ENCODE results near the gene BRINP2.

BRINP2 gene

DNA sequence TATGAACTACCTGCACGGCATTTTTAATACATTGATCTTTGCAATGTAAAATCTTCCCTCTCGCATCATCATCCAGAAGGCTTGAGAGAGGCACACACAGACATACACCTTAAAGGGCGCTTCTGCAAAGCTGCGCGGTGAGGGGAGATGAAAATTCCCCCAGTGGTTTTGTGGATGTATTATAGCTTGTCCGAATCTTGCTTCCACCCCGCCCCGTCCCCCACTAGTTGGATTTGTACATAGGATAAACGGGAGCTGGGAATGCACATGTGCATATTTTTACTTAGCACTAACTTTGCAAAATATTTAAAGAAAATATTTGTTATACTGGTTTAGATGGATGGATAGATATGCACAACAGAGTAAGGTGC, 5.7 kb upstream of the BRINP2 start:
- H3K4me2 ChIP-seq (ENCODE audit: low read length, poor library complexity, severe bottlenecking): no peak overlapping the region
- no peak overlapping the region for H2BK120ac ChIP-seq (ENCODE audit: low read depth, low read length)
- H4K8ac ChIP-seq (ENCODE audit: low read length): no peak overlapping the region
- no peak overlapping the region for H2AK5ac ChIP-seq (ENCODE audit: low read length, severe bottlenecking)
- no peak overlapping the region for H3K4ac ChIP-seq (ENCODE audit: low read depth in 1 of 2, low read length in 2 of 2)
- no peak overlapping the region for H3K27ac ChIP-seq (ENCODE audit: low read length, poor library complexity, severe bottlenecking)
- H3K23ac ChIP-seq (ENCODE audit: low read length in 2 of 2): no peak overlapping the region
- H3K4me3 ChIP-seq (ENCODE audit: insufficient read depth in 1 of 2, low read depth in 1 of 2, low read length in 2 of 2): peak overlapping the region in 1 of 2 experiments; percentile 71
- H2BK12ac ChIP-seq (ENCODE audit: low read length in 2 of 2): no peak overlapping the region
- H3K14ac ChIP-seq (ENCODE audit: low read length in 2 of 2): no peak overlapping the region
- H2BK15ac ChIP-seq (ENCODE audit: low read depth, poor library complexity, severe bottlenecking): no peak overlapping the region
- no peak overlapping the region for H2AFZ ChIP-seq (ENCODE audit: low read depth, low read length)
- peaks cover 66 to 99% of the 10 kb centered on the region in 2 experiments for H3K27me3 ChIP-seq (ENCODE audit: control insufficient read depth in 1 of 2, insufficient read depth in 1 of 2, low read length in 2 of 2)
- H3K79me1 ChIP-seq (replicated peaks; ENCODE audit: low read length, poor library complexity, severe bottlenecking): no peaks in the 10 kb centered on the region
- no peak for DNase-seq
- no peak overlapping the region for H2BK5ac ChIP-seq (ENCODE audit: low read depth, low read length, poor library complexity, severe bottlenecking)
- H4K91ac ChIP-seq (ENCODE audit: low read length): no peak overlapping the region
- no peak overlapping the region for H3K9ac ChIP-seq (ENCODE audit: low read length)
- no peak overlapping the region for H3K18ac ChIP-seq (ENCODE audit: low read depth in 1 of 2, low read length in 2 of 2)
- H3K4me1 ChIP-seq (ENCODE audit: control insufficient read depth, insufficient read depth, low read depth, low read length): peaks cover 6% of the 10 kb centered on the region
- no peaks in the 10 kb centered on the region for H3K9me3 ChIP-seq (ENCODE audit: control insufficient read depth, low read length)
- H3K36me3 ChIP-seq (ENCODE audit: control insufficient read depth in 1 of 2, insufficient read depth in 2 of 2, low read depth in 1 of 2, low read length in 2 of 2): no peaks in the 10 kb centered on the region
- WGBS: 0% methylated on average over 2 of the region's 9 CpGs

DNA sequence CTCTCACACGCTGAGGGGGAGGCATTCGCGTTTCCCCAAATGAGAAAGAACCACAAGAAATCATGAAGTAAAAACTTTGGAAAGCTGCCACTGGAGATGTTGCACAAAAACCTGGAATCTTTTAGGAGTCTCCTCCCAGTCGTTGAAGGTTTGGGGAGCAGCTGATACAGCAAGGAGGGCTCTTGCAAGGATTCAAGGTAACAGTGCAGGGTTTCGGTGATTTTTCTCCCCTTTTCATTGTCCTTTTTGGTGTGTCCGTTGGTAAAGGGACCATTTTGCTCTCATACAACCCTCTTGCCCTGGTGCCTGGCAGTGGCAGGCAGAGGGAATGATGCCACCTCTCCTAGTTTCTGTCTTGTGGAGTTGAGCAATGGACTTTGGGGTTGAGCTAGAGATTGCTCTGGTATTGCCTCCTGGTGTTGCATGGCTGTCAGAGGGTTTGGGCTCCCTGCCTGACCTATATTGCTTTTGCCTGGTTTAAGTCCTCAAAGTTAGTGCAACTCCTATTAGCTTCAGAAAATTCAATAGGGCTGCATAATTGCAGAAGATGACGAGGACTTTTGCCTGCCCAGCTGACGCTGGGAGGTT, 872 bp downstream of the BRINP2 start:
- H3K14ac ChIP-seq (ENCODE audit: low read length in 2 of 2): no peak overlapping the region
- H3K27me3 ChIP-seq (ENCODE audit: control insufficient read depth in 1 of 2, insufficient read depth in 1 of 2, low read length in 2 of 2): peaks cover 67 to 77% of the 10 kb centered on the region in 2 experiments
- peaks cover 9% of the 10 kb centered on the region for H3K4me1 ChIP-seq (ENCODE audit: control insufficient read depth, insufficient read depth, low read depth, low read length)
- H2AFZ ChIP-seq (ENCODE audit: low read depth, low read length): no peak overlapping the region
- H2BK15ac ChIP-seq (ENCODE audit: low read depth, poor library complexity, severe bottlenecking): no peak overlapping the region
- H3K9me3 ChIP-seq (ENCODE audit: control insufficient read depth, low read length): no peaks in the 10 kb centered on the region
- H2BK12ac ChIP-seq (ENCODE audit: low read length in 2 of 2): no peak overlapping the region
- no peak overlapping the region for H2BK120ac ChIP-seq (ENCODE audit: low read depth, low read length)
- no peak for DNase-seq
- H3K9ac ChIP-seq (ENCODE audit: low read length): no peak overlapping the region
- WGBS: 26% methylated on average over 8 of the region's 8 CpGs
- H4K8ac ChIP-seq (ENCODE audit: low read length): no peak overlapping the region
- no peaks in the 10 kb centered on the region for H3K79me1 ChIP-seq (replicated peaks; ENCODE audit: low read length, poor library complexity, severe bottlenecking)
- no peaks in the 10 kb centered on the region for H3K36me3 ChIP-seq (ENCODE audit: control insufficient read depth in 1 of 2, insufficient read depth in 2 of 2, low read depth in 1 of 2, low read length in 2 of 2)
- no peak overlapping the region for H4K91ac ChIP-seq (ENCODE audit: low read length)
- peak overlapping the region; percentile 87 for H3K4me2 ChIP-seq (ENCODE audit: low read length, poor library complexity, severe bottlenecking)
- no peak overlapping the region for H3K27ac ChIP-seq (ENCODE audit: low read length, poor library complexity, severe bottlenecking)
- H3K18ac ChIP-seq (ENCODE audit: low read depth in 1 of 2, low read length in 2 of 2): no peak overlapping the region
- H3K4me3 ChIP-seq (ENCODE audit: insufficient read depth in 1 of 2, low read depth in 1 of 2, low read length in 2 of 2): peak overlapping the region in 1 of 2 experiments; percentile 79
- H2BK5ac ChIP-seq (ENCODE audit: low read depth, low read length, poor library complexity, severe bottlenecking): no peak overlapping the region
- no peak overlapping the region for H3K4ac ChIP-seq (ENCODE audit: low read depth in 1 of 2, low read length in 2 of 2)
- H3K23ac ChIP-seq (ENCODE audit: low read length in 2 of 2): peak overlapping the region in 1 of 2 experiments; percentile 86
- no peak overlapping the region for H2AK5ac ChIP-seq (ENCODE audit: low read length, severe bottlenecking)

DNA sequence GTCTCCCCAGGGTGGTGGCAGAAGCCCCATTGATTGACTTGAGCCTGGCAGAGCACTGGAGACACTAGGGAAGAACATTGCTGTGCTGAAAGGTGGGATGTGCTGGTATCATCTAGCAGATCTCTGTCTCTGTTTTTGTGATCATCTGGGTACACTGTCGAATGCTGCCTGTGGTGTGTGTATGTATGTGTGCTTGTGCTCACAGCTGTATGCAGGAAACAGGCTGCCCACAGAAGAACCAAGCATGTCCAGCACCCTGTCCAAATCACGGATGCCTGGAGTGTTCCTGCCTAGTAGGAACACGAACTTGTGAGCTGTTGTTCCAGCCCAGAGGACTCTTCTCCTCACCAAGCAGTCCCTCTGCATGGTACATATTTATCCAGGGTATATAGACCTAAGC, 1.5 kb downstream of the BRINP2 start:
- no peak overlapping the region for H2BK15ac ChIP-seq (ENCODE audit: low read depth, poor library complexity, severe bottlenecking)
- H2AK5ac ChIP-seq (ENCODE audit: low read length, severe bottlenecking): no peak overlapping the region
- no peak overlapping the region for H3K4ac ChIP-seq (ENCODE audit: low read depth in 1 of 2, low read length in 2 of 2)
- H4K91ac ChIP-seq (ENCODE audit: low read length): no peak overlapping the region
- no peak overlapping the region for H3K4me3 ChIP-seq (ENCODE audit: insufficient read depth in 1 of 2, low read depth in 1 of 2, low read length in 2 of 2)
- no peak overlapping the region for H2BK12ac ChIP-seq (ENCODE audit: low read length in 2 of 2)
- H3K79me1 ChIP-seq (replicated peaks; ENCODE audit: low read length, poor library complexity, severe bottlenecking): no peaks in the 10 kb centered on the region
- H3K18ac ChIP-seq (ENCODE audit: low read depth in 1 of 2, low read length in 2 of 2): no peak overlapping the region
- peaks cover 67 to 71% of the 10 kb centered on the region in 2 experiments for H3K27me3 ChIP-seq (ENCODE audit: control insufficient read depth in 1 of 2, insufficient read depth in 1 of 2, low read length in 2 of 2)
- peak overlapping the region in 1 of 2 experiments; percentile 78 for H3K14ac ChIP-seq (ENCODE audit: low read length in 2 of 2)
- WGBS: 66% methylated on average over 2 of the region's 3 CpGs
- H3K9me3 ChIP-seq (ENCODE audit: control insufficient read depth, low read length): no peaks in the 10 kb centered on the region
- no peak overlapping the region for H3K9ac ChIP-seq (ENCODE audit: low read length)
- no peak overlapping the region for H2AFZ ChIP-seq (ENCODE audit: low read depth, low read length)
- no peaks in the 10 kb centered on the region for H3K36me3 ChIP-seq (ENCODE audit: control insufficient read depth in 1 of 2, insufficient read depth in 2 of 2, low read depth in 1 of 2, low read length in 2 of 2)
- H3K4me1 ChIP-seq (ENCODE audit: control insufficient read depth, insufficient read depth, low read depth, low read length): peaks cover 9% of the 10 kb centered on the region
- H3K4me2 ChIP-seq (ENCODE audit: low read length, poor library complexity, severe bottlenecking): no peak overlapping the region
- no peak overlapping the region for H4K8ac ChIP-seq (ENCODE audit: low read length)
- no peak overlapping the region for H3K27ac ChIP-seq (ENCODE audit: low read length, poor library complexity, severe bottlenecking)
- H3K23ac ChIP-seq (ENCODE audit: low read length in 2 of 2): no peak overlapping the region
- DNase-seq: no peak
- no peak overlapping the region for H2BK5ac ChIP-seq (ENCODE audit: low read depth, low read length, poor library complexity, severe bottlenecking)
- H2BK120ac ChIP-seq (ENCODE audit: low read depth, low read length): no peak overlapping the region

DNA sequence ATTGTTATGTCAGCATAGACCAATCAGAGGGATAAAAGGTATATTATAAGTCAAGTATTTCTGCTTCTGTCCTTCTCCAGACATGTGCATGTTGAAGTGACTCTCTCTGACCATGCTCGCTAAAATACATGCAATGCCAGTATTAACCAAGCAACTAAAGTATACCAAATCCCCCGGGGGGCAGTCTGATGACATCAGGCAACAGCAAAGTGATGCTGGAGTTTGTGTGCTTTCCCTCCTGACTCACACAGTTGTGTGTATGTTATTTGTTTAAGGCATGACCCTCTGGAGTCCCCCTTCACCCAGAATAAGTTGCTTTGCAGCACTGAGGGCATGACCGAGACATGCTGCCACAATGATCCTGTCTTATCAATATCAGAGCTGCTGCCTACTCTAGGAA, 2.1 kb downstream of the BRINP2 start:
- WGBS: 62% methylated on average over 3 of the region's 3 CpGs
- Histone ChIP-seq H3K27ac (ENCODE audit: low read length, poor library complexity, severe bottlenecking) (no peak overlapping the region), H3K9me3 (ENCODE audit: control insufficient read depth, low read length) (no peaks in the 10 kb centered on the region), H3K27me3 (ENCODE audit: control insufficient read depth in 1 of 2, insufficient read depth in 1 of 2, low read length in 2 of 2) (peaks cover 65 to 71% of the 10 kb centered on the region in 2 experiments), H2BK12ac (ENCODE audit: low read length in 2 of 2) (no peak overlapping the region), H3K23ac (ENCODE audit: low read length in 2 of 2) (no peak overlapping the region), H3K4me1 (ENCODE audit: control insufficient read depth, insufficient read depth, low read depth, low read length) (peaks cover 9% of the 10 kb centered on the region), H4K91ac (ENCODE audit: low read length) (no peak overlapping the region), H3K9ac (ENCODE audit: low read length) (no peak overlapping the region), H2AFZ (ENCODE audit: low read depth, low read length) (no peak overlapping the region), H3K36me3 (ENCODE audit: control insufficient read depth in 1 of 2, insufficient read depth in 2 of 2, low read depth in 1 of 2, low read length in 2 of 2) (no peaks in the 10 kb centered on the region), H3K4me2 (ENCODE audit: low read length, poor library complexity, severe bottlenecking) (no peak overlapping the region), H4K8ac (ENCODE audit: low read length) (no peak overlapping the region), H2AK5ac (ENCODE audit: low read length, severe bottlenecking) (no peak overlapping the region), H2BK5ac (ENCODE audit: low read depth, low read length, poor library complexity, severe bottlenecking) (no peak overlapping the region), H3K4ac (ENCODE audit: low read depth in 1 of 2, low read length in 2 of 2) (no peak overlapping the region), H3K79me1 (replicated peaks; ENCODE audit: low read length, poor library complexity, severe bottlenecking) (no peaks in the 10 kb centered on the region), H3K4me3 (ENCODE audit: insufficient read depth in 1 of 2, low read depth in 1 of 2, low read length in 2 of 2) (no peak overlapping the region), H3K18ac (ENCODE audit: low read depth in 1 of 2, low read length in 2 of 2) (no peak overlapping the region), H2BK120ac (ENCODE audit: low read depth, low read length) (no peak overlapping the region), H2BK15ac (ENCODE audit: low read depth, poor library complexity, severe bottlenecking) (no peak overlapping the region), H3K14ac (ENCODE audit: low read length in 2 of 2) (no peak overlapping the region)
- DNase-seq: peak; percentile 60

All from mesenchymal stem cell (in vitro differentiated cells and primary cell).